ENCODE measurements around the gene ACOX1. TPM values are rescaled to one million over a fixed set of nuclear protein-coding genes. Genes with fewer than 3 reads are reported as not detected.

Gene ACOX1
- total RNA-seq, 1 experiment from 2014 or later, result 50.2 TPM

DNA sequence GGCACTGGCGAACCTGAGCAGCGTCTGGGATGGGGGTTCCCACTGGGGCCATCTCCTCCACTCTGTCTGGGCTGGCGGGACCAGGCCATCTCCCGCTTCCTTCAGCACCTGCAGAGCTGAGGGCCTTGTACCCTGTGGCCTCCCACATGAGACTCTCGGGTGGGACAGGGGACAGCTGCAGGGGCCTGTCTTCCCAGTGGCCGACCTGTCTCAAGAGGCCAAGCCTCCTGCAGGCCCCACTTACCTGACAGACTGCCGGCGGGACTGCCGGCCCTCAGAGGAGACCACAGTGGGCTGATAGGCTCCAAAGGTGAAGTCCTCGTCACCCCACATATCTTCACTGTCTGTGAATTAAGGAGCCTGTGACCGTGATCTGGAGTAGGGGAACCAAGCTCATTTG lies 53.9 kb downstream of the ACOX1 start:
- ChIA-PET CTCF (interaction anchor here (0.9 kb wide), 2 partner anchors 16 to 20 kb away, joined by 3 to 4 read pairs; partner anchors contain the start of genes FBF1 and MRPL38), POLR2A (no interaction called here), RAD21 (ENCODE audit: low non-redundant PET in 1 of 2, low total read pairs in 2 of 2, uncharacterized antibody in 2 of 2, unreplicated experiment in 2 of 2) (no interaction called here)
- ATAC-seq, result no peak
- no TSS peak for BruUV-seq (replicated peaks)
- H3K9ac ChIP-seq (ENCODE audit: low read length), result no peak overlapping the region
- no peak overlapping the region for H3K4me2 ChIP-seq (ENCODE audit: low read length)
- H2AFZ ChIP-seq (ENCODE audit: low read depth, low read length, poor library complexity, severe bottlenecking), result no peak overlapping the region
- H3K9me2 ChIP-seq (ENCODE audit: insufficient read depth), result no peaks in the 10 kb centered on the region
- no peaks in the 10 kb centered on the region for H3K36me3 ChIP-seq (ENCODE audit: control insufficient read depth in 1 of 2, insufficient read depth in 2 of 2, low read length in 2 of 2)
- no peaks in the 10 kb centered on the region for H3K9me3 ChIP-seq (ENCODE audit: control insufficient read depth in 1 of 2, insufficient read depth in 1 of 2, low read depth in 1 of 2, low read length in 2 of 2)
- H3K4me3 ChIP-seq (replicated peaks in 1 of 2; ENCODE audit: low read depth in 1 of 2, low read length in 2 of 2), result no peak overlapping the region
- no peaks in the 10 kb centered on the region for H3K27me3 ChIP-seq (ENCODE audit: insufficient read depth, low read length)
- intact Hi-C loops (cut with micrococcal nuclease), result no loop called here
- no peaks in the 10 kb centered on the region for H4K20me1 ChIP-seq (ENCODE audit: insufficient read depth)
- TF ChIP-seq ELF1 (IDR thresholded peaks at IDR 0.05; ENCODE audit: borderline replicate concordance, low read depth), result no peak
- no peak for TF ChIP-seq SRF (IDR thresholded peaks at IDR 0.05; ENCODE audit: low read depth)
- no peak for TF ChIP-seq CBX3 (IDR thresholded peaks at IDR 0.05; ENCODE audit: low read depth)
- TF ChIP-seq EGR1 (IDR thresholded peaks at IDR 0.05; ENCODE audit: low read depth), result no peak
- H3K27ac ChIP-seq (ENCODE audit: low read depth, low read length), result no peak overlapping the region
- H3K79me2 ChIP-seq (ENCODE audit: insufficient read depth, low read length), result no peaks in the 10 kb centered on the region
- peaks cover 0 to 8% of the 10 kb centered on the region in 2 experiments; a peak in 2 of 4 replicates for H3K4me1 ChIP-seq (ENCODE audit: control insufficient read depth in 1 of 2, insufficient read depth in 2 of 2, low read length in 2 of 2)
- DNase-seq (ENCODE audit: low read depth, low spot score), result no peak

DNA sequence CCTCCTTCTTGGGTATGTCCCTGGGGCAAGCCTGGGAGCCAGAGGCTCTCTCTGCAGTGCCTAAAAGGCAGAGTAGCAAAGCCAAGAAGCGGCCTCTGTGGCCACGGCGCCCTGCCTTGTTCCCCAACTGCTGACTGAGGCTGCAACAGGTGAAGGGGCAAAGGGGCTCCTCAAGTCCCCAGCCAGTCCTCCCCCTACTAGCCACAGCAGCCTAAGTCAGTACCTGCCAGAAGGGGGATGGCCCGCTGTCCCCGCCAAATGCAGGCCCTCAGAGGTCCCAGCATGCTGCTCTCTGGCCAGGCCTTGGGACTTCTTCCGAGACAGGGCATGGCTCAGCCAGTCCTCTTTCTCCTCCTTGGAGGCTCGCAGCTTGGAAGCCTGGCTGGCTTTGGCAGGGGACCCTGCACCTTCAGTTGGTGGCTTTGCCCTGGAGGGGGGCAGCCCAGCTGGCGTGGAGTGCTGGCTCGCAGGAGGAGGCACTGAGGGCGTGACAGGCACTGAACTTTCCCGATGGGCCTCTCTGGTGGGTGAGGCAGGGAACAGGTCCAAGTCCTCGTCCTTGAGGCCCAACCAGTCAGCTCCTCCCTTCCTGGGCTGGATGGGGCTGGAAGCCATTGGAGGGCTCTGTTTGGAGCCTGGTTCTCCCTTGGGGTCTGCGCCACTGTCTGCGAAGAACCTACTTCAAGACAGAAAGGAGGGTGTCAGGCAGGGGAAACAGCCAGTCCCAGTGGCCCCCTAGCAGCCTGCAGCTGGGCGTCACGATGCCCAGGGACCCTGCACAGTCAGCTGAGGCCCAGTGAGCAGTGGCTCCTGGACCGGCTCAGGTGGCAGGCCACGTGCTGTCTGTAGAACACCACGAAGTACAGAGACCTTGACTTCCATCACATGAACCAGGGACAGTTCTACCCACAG lies 55.7 kb downstream of the ACOX1 start:
- H3K4me3 ChIP-seq (replicated peaks in 1 of 2; ENCODE audit: low read depth in 1 of 2, low read length in 2 of 2), result no peak overlapping the region
- POLR2A ChIA-PET, result no interaction called here
- no peaks in the 10 kb centered on the region for H4K20me1 ChIP-seq (ENCODE audit: insufficient read depth)
- no peaks in the 10 kb centered on the region for H3K9me3 ChIP-seq (ENCODE audit: control insufficient read depth in 1 of 2, insufficient read depth in 1 of 2, low read depth in 1 of 2, low read length in 2 of 2)
- H3K4me2 ChIP-seq (ENCODE audit: low read length), result no peak overlapping the region
- RAD21 ChIA-PET (ENCODE audit: low non-redundant PET in 1 of 2, low total read pairs in 2 of 2, uncharacterized antibody in 2 of 2, unreplicated experiment in 2 of 2), result no interaction called here
- no peaks in the 10 kb centered on the region for H3K27me3 ChIP-seq (ENCODE audit: insufficient read depth, low read length)
- no peak overlapping the region for H3K9ac ChIP-seq (ENCODE audit: low read length)
- intact Hi-C loops (cut with micrococcal nuclease), result no loop called here
- no peak for ATAC-seq
- H3K79me2 ChIP-seq (ENCODE audit: insufficient read depth, low read length), result no peaks in the 10 kb centered on the region
- peaks cover 0 to 8% of the 10 kb centered on the region in 2 experiments; a peak in 2 of 4 replicates for H3K4me1 ChIP-seq (ENCODE audit: control insufficient read depth in 1 of 2, insufficient read depth in 2 of 2, low read length in 2 of 2)
- no TSS peak for BruUV-seq (replicated peaks)
- no peak for DNase-seq (ENCODE audit: low read depth, low spot score)
- H3K27ac ChIP-seq (ENCODE audit: low read depth, low read length), result no peak overlapping the region
- CTCF ChIA-PET, result no interaction called here
- H2AFZ ChIP-seq (ENCODE audit: low read depth, low read length, poor library complexity, severe bottlenecking), result no peak overlapping the region
- H3K9me2 ChIP-seq (ENCODE audit: insufficient read depth), result no peaks in the 10 kb centered on the region
- no peaks in the 10 kb centered on the region for H3K36me3 ChIP-seq (ENCODE audit: control insufficient read depth in 1 of 2, insufficient read depth in 2 of 2, low read length in 2 of 2)
- TF ChIP-seq EGR1 (IDR thresholded peaks at IDR 0.05; ENCODE audit: low read depth), result no peak
- no peak for TF ChIP-seq ZFX (IDR thresholded peaks at IDR 0.05)
- TF ChIP-seq, protein P1, sequence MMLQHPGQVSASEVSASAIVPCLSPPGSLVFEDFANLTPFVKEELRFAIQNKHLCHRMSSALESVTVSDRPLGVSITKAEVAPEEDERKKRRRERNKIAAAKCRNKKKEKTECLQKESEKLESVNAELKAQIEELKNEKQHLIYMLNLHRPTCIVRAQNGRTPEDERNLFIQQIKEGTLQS (IDR thresholded peaks at IDR 0.05), result no peak
- no peak for TF ChIP-seq ZBTB33 (IDR thresholded peaks at IDR 0.05; ENCODE audit: extremely low read depth, insufficient replicate concordance, low read length)
- no peak for TF ChIP-seq EZH2phosphoT487 (IDR thresholded peaks at IDR 0.05; ENCODE audit: borderline replicate concordance)
- TF ChIP-seq, protein P2, sequence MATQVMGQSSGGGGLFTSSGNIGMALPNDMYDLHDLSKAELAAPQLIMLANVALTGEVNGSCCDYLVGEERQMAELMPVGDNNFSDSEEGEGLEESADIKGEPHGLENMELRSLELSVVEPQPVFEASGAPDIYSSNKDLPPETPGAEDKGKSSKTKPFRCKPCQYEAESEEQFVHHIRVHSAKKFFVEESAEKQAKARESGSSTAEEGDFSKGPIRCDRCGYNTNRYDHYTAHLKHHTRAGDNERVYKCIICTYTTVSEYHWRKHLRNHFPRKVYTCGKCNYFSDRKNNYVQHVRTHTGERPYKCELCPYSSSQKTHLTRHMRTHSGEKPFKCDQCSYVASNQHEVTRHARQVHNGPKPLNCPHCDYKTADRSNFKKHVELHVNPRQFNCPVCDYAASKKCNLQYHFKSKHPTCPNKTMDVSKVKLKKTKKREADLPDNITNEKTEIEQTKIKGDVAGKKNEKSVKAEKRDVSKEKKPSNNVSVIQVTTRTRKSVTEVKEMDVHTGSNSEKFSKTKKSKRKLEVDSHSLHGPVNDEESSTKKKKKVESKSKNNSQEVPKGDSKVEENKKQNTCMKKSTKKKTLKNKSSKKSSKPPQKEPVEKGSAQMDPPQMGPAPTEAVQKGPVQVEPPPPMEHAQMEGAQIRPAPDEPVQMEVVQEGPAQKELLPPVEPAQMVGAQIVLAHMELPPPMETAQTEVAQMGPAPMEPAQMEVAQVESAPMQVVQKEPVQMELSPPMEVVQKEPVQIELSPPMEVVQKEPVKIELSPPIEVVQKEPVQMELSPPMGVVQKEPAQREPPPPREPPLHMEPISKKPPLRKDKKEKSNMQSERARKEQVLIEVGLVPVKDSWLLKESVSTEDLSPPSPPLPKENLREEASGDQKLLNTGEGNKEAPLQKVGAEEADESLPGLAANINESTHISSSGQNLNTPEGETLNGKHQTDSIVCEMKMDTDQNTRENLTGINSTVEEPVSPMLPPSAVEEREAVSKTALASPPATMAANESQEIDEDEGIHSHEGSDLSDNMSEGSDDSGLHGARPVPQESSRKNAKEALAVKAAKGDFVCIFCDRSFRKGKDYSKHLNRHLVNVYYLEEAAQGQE (IDR thresholded peaks at IDR 0.05; ENCODE audit: low read depth), result no peak
- no peak for TF ChIP-seq TCF7L2 (IDR thresholded peaks at IDR 0.05; ENCODE audit: borderline replicate concordance, extremely low read depth, insufficient read depth, insufficient read length)
- no peak for TF ChIP-seq CBX3 (IDR thresholded peaks at IDR 0.05; ENCODE audit: low read depth)
- TF ChIP-seq EZH2 (IDR thresholded peaks at IDR 0.05), result no peak
- TF ChIP-seq POLR2AphosphoS5 (IDR thresholded peaks at IDR 0.05; ENCODE audit: low read depth, low read length), result no peak
- no peak for TF ChIP-seq SRF (IDR thresholded peaks at IDR 0.05; ENCODE audit: low read depth)
- no peak for TF ChIP-seq JUND (IDR thresholded peaks at IDR 0.05)
- no peak for TF ChIP-seq RAD21 (IDR thresholded peaks at IDR 0.05; ENCODE audit: low read depth)

Measured in HCT116 (cell line).